WTC11 (cell line): Measurements from ENCODE around the gene TMEM117. TPM values are rescaled to one million over a fixed set of nuclear protein-coding genes. Genes with fewer than 3 reads are reported as not detected.

ENCODE experiments used
- ATAC-seq: fragments of 200-7000 bp; cut with Tn5 transposase; 2 replicates; pipeline ENCODE4 v1.10.0; 2021; ENCODE audit warnings: mild to moderate bottlenecking, moderate library complexity
- CTCF ChIA-PET: fragments of 300-600 bp; sonication (Branson Sonifier 250); formaldehyde crosslinking; loops from one replicate; lab custom pipeline; 2021; ENCODE audit warnings: antibody characterized with exemption; lab: Charles Lee
- POLR2A ChIA-PET: fragments of 350-600 bp; sonication (Branson Sonifier 250); formaldehyde crosslinking; loops from one replicate; lab custom pipeline; 2021; ENCODE audit warnings: antibody characterized with exemption; lab: Charles Lee
- DNase-seq: peaks from one replicate; pipeline ENCODE4 v3.0.0; 2021; ENCODE audit warnings: low spot score
- H3K27ac Mint-ChIP-seq: 2 replicates; pipeline ENCODE4 v1.8.0; 2021; ENCODE audit warnings: mixed read lengths
- H3K27me3 Mint-ChIP-seq: 2 replicates; pipeline ENCODE4 v1.8.0; 2021; ENCODE audit warnings: low read depth, mild to moderate bottlenecking, moderate library complexity, mixed read lengths
- H3K36me3 Mint-ChIP-seq: 2 replicates; pipeline ENCODE4 v1.8.0; 2021; ENCODE audit warnings: mixed read lengths
- H3K4me1 Mint-ChIP-seq: 2 replicates; pipeline ENCODE4 v1.8.0; 2022; ENCODE audit warnings: mixed read lengths
- H3K4me3 Mint-ChIP-seq: 2 replicates; pipeline ENCODE4 v1.8.0; 2021; ENCODE audit warnings: mild to moderate bottlenecking, moderate library complexity, mixed read lengths
- H3K9me3 Mint-ChIP-seq: 2 replicates; pipeline ENCODE4 v1.8.0; 2021; ENCODE audit warnings: mixed read lengths
- ELF4 ChIP-seq: sonication (generic); formaldehyde crosslinking; IDR thresholded peaks from 2 replicates; pipeline ENCODE4 v1.8.1; 2022; ENCODE audit warnings: low read depth, mild to moderate bottlenecking, moderate library complexity, missing genetic modification reagents
- FOXP1 ChIP-seq: sonication (generic); formaldehyde crosslinking; IDR thresholded peaks from 2 replicates; pipeline ENCODE4 v1.8.0; 2022; ENCODE audit warnings: missing genetic modification reagents, mild to moderate bottlenecking, moderate library complexity, borderline replicate concordance
- GTF2I ChIP-seq: fragments of 250-450 bp; sonication (Bioruptor Pico); conservative IDR thresholded peaks from 2 replicates; pipeline ENCODE4 v1.4.0; 2021; ENCODE audit warnings: mild to moderate bottlenecking
- HMGA2 ChIP-seq: fragments of 250-450 bp; sonication (Bioruptor Pico); IDR thresholded peaks from 2 replicates; pipeline ENCODE4 v1.4.0; 2021; ENCODE audit warnings: mild to moderate bottlenecking, moderate library complexity
- IRF2 ChIP-seq: sonication (generic); formaldehyde crosslinking; IDR thresholded peaks from 2 replicates; pipeline ENCODE4 v1.8.0; 2022; ENCODE audit warnings: low read depth, missing genetic modification reagents, borderline replicate concordance
- MXD4 ChIP-seq: fragments of 250-450 bp; sonication (Bioruptor Pico); IDR thresholded peaks from 2 replicates; pipeline ENCODE4 v1.8.0; 2021; ENCODE audit warnings: mild to moderate bottlenecking, moderate library complexity, borderline replicate concordance
- MYBL2 ChIP-seq: sonication (generic); formaldehyde crosslinking; IDR thresholded peaks from 2 replicates; pipeline ENCODE4 v1.8.1; 2023; ENCODE audit warnings: mild to moderate bottlenecking, moderate library complexity, missing genetic modification reagents
- NFE2L1 ChIP-seq: sonication (generic); formaldehyde crosslinking; IDR thresholded peaks from 2 replicates; pipeline ENCODE4 v1.8.1; 2023; ENCODE audit warnings: missing genetic modification reagents
- NR3C1 ChIP-seq: sonication (generic); formaldehyde crosslinking; conservative IDR thresholded peaks from 2 replicates; pipeline ENCODE4 v1.8.1; 2023; ENCODE audit warnings: low read depth, mild to moderate bottlenecking, missing genetic modification reagents
- OVOL2 ChIP-seq: fragments of 250-450 bp; sonication (Bioruptor Pico); IDR thresholded peaks from 2 replicates; pipeline ENCODE4 v1.9.0; 2021; ENCODE audit warnings: mild to moderate bottlenecking, borderline replicate concordance
- total RNA-seq: library from RNA; stranded (reverse); gene quantifications from 3 replicates; pipeline ENCODE4 v1.2.3, GENCODE V29; 2021
- TF ChIP-seq, protein P1 (sequence below): fragments of 250-450 bp; sonication (Bioruptor Pico); IDR thresholded peaks from 2 replicates; pipeline ENCODE4 v1.9.0; 2021; ENCODE audit warnings: mild to moderate bottlenecking
- TF ChIP-seq, protein P2 (sequence below): sonication (generic); formaldehyde crosslinking; IDR thresholded peaks from 2 replicates; pipeline ENCODE4 v1.8.1; 2023; ENCODE audit warnings: mild to moderate bottlenecking, missing genetic modification reagents, moderate library complexity
- TF ChIP-seq, protein P3 (sequence below): fragments of 250-450 bp; sonication (Bioruptor Pico); IDR thresholded peaks from 2 replicates; pipeline ENCODE4 v1.9.0; 2021; ENCODE audit warnings: mild to moderate bottlenecking, borderline replicate concordance
- TF ChIP-seq, protein P4 (sequence below): sonication (generic); formaldehyde crosslinking; conservative IDR thresholded peaks from 2 replicates; pipeline ENCODE4 v1.8.1; 2022; ENCODE audit warnings: mild to moderate bottlenecking, missing genetic modification reagents
- TF ChIP-seq, protein P5 (sequence below): sonication (generic); formaldehyde crosslinking; IDR thresholded peaks from 2 replicates; pipeline ENCODE4 v1.8.0; 2022; ENCODE audit warnings: mild to moderate bottlenecking, missing genetic modification reagents

Gene TMEM117
- total RNA-seq, 1 experiment from 2014 or later = 1.5 TPM

DNA sequence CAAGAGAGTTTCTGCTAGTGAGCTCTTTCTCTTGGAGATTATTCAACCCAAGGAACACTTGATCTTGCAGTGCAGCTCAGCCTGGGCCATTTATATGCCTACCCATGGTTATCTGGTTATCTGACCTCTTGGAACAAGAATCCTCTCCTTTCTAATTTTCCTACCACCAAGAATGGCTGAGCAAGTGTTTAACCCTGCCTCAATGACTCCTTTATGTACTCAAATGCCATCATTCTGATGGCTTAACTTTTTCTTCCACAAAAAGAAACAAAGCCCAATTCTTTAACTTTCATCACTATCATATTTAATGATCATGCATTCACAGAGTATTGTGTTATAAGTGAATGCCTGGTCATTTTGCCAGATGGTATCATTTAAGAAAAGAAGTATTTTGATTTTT is 67.8 kb downstream of the TMEM117 start:
- Mint-ChIP-seq H3K27ac (no peak overlapping the region), H3K9me3 (peaks cover 5% of the 10 kb centered on the region), H3K4me1 (peaks cover 20% of the 10 kb centered on the region), H3K4me3 (no peak overlapping the region), H3K36me3 (peaks cover 10% of the 10 kb centered on the region), H3K27me3 (no peaks in the 10 kb centered on the region; the same call in 1 of the 2 replicates)
- DNase-seq (no peak), ATAC-seq (no peak)
- POLR2A ChIA-PET = no interaction called here
- TF ChIP-seq GTF2I (CRISPR knock-in tag) = no peak
- no peak for TF ChIP-seq MXD4 (CRISPR knock-in tag)
- TF ChIP-seq ELF4 (CRISPR knock-in tag) = no peak
- TF ChIP-seq, protein P1, sequence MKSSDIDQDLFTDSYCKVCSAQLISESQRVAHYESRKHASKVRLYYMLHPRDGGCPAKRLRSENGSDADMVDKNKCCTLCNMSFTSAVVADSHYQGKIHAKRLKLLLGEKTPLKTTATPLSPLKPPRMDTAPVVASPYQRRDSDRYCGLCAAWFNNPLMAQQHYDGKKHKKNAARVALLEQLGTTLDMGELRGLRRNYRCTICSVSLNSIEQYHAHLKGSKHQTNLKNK (CRISPR knock-in tag) = no peak
- CTCF ChIA-PET = no interaction called here

DNA sequence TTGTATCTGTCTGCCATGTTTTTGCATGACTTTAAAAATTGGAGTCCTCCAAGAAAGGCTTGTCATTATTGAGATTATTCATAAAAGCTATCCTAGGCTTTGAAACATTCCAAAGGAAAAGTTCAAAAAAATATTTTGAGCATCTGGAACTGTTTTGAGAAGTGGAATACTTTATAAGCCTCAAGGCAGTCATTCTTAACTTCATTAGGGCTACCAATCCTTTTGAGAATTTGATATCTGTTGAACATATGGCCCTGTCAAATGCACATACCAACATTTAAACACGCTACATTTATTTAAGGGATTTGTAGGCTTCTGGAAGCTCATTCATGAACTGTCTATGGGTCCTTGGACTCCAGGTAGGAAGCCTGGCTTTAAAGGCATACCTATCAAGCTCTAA is 77.0 kb downstream of the TMEM117 start:
- H3K27me3 Mint-ChIP-seq = no peaks in the 10 kb centered on the region
- H3K36me3 Mint-ChIP-seq = no peaks in the 10 kb centered on the region
- ATAC-seq (no peak), DNase-seq (no peak)
- no peak overlapping the region for H3K27ac Mint-ChIP-seq
- peaks cover 8% of the 10 kb centered on the region for H3K4me1 Mint-ChIP-seq
- TF ChIP-seq NR3C1 (CRISPR knock-in tag) = no peak
- TF ChIP-seq, protein P2, sequence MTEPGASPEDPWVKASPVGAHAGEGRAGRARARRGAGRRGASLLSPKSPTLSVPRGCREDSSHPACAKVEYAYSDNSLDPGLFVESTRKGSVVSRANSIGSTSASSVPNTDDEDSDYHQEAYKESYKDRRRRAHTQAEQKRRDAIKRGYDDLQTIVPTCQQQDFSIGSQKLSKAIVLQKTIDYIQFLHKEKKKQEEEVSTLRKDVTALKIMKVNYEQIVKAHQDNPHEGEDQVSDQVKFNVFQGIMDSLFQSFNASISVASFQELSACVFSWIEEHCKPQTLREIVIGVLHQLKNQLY = no peak
- no peak for TF ChIP-seq MYBL2 (CRISPR knock-in tag)
- TF ChIP-seq FOXP1 (CRISPR knock-in tag) = no peak
- TF ChIP-seq, all 79 proteins: peak for 0
- no peaks in the 10 kb centered on the region for H3K9me3 Mint-ChIP-seq
- no peak overlapping the region for H3K4me3 Mint-ChIP-seq
- CTCF ChIA-PET = no interaction called here
- POLR2A ChIA-PET = no interaction called here

DNA sequence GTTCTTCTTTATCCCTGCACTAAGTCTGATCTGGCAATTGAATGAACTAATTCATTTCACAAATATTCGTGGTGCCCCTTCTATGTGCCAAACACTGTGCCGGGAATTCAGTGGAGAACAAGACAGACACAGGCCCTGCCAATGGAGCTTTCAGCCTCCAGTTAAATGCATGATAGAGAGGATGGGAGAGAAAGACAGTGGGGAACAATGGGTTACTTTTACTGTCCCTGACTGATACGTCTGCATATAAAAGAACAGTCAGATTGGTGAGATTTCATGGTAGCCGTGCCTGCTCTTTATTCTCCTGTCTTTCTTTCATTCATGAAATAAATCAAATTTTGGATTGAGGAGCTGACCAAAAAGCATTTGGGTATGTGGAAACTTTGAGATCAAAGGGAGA is 78.5 kb downstream of the TMEM117 start:
- TF ChIP-seq IRF2 (CRISPR knock-in tag) = no peak
- TF ChIP-seq, protein P3, sequence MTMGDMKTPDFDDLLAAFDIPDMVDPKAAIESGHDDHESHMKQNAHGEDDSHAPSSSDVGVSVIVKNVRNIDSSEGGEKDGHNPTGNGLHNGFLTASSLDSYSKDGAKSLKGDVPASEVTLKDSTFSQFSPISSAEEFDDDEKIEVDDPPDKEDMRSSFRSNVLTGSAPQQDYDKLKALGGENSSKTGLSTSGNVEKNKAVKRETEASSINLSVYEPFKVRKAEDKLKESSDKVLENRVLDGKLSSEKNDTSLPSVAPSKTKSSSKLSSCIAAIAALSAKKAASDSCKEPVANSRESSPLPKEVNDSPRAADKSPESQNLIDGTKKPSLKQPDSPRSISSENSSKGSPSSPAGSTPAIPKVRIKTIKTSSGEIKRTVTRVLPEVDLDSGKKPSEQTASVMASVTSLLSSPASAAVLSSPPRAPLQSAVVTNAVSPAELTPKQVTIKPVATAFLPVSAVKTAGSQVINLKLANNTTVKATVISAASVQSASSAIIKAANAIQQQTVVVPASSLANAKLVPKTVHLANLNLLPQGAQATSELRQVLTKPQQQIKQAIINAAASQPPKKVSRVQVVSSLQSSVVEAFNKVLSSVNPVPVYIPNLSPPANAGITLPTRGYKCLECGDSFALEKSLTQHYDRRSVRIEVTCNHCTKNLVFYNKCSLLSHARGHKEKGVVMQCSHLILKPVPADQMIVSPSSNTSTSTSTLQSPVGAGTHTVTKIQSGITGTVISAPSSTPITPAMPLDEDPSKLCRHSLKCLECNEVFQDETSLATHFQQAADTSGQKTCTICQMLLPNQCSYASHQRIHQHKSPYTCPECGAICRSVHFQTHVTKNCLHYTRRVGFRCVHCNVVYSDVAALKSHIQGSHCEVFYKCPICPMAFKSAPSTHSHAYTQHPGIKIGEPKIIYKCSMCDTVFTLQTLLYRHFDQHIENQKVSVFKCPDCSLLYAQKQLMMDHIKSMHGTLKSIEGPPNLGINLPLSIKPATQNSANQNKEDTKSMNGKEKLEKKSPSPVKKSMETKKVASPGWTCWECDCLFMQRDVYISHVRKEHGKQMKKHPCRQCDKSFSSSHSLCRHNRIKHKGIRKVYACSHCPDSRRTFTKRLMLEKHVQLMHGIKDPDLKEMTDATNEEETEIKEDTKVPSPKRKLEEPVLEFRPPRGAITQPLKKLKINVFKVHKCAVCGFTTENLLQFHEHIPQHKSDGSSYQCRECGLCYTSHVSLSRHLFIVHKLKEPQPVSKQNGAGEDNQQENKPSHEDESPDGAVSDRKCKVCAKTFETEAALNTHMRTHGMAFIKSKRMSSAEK (CRISPR knock-in tag) = no peak
- Mint-ChIP-seq H3K9me3 (no peaks in the 10 kb centered on the region), H3K27ac (no peak overlapping the region), H3K27me3 (no peaks in the 10 kb centered on the region), H3K4me3 (no peak overlapping the region), H3K4me1 (peaks cover 8% of the 10 kb centered on the region), H3K36me3 (no peaks in the 10 kb centered on the region)
- no peak for DNase-seq
- ChIA-PET POLR2A (no interaction called here), CTCF (interaction anchor here (0.6 to 1.5 kb wide), 5 partner anchors 11 to 1034 kb away, joined by 3 to 4 read pairs (median 3); partner anchors contain the start of gene TWF1)
- peak; percentile 80 for ATAC-seq

DNA sequence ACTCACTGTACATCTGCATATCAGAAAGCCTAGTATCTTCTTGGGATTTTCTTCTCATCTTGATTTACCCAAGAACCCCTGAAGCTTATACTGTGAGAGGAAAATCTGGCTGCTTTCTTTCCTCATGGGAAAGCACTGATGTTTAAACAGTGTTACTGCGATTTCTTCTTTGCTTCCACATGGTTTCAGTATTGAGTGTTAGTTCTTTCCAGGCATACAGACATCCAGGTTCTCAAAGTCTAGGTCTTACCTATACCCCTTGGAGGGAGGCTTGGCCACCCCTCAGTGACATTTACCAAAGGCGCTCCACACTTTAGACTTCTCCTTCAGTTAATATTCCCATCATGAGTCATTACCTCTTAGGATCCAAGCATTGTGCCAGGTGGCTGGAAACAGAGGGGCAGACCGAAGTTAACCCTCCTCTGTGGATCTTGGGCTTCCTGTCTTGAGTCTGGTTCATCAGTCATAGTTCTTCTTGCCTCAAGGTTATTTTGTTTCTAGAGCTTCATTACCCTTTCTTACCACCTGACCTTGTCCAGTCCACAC is 79.1 kb downstream of the TMEM117 start:
- peaks cover 8% of the 10 kb centered on the region for H3K4me1 Mint-ChIP-seq
- H3K27ac Mint-ChIP-seq = no peak overlapping the region
- no peak overlapping the region for H3K4me3 Mint-ChIP-seq
- ChIA-PET POLR2A (interaction anchor here (0.6 kb wide), 1 partner anchor 127 kb away, joined by 3 read pairs; no protein-coding TSS in a partner anchor), CTCF (interaction anchor here (0.7 to 1.5 kb wide), 4 partner anchors 10 to 1033 kb away, joined by 3 to 4 read pairs (median 3); partner anchors contain the start of gene TWF1)
- DNase-seq (no peak), ATAC-seq (peak; percentile 88)
- TF ChIP-seq IRF2 (CRISPR knock-in tag) (no peak), HMGA2 (CRISPR knock-in tag) (no peak), OVOL2 (CRISPR knock-in tag) (no peak), NFE2L1 (CRISPR knock-in tag) (no peak)
- TF ChIP-seq, protein P3 (CRISPR knock-in tag) = no peak
- TF ChIP-seq, protein P4, sequence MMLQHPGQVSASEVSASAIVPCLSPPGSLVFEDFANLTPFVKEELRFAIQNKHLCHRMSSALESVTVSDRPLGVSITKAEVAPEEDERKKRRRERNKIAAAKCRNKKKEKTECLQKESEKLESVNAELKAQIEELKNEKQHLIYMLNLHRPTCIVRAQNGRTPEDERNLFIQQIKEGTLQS (CRISPR knock-in tag) = no peak
- TF ChIP-seq, protein P5, sequence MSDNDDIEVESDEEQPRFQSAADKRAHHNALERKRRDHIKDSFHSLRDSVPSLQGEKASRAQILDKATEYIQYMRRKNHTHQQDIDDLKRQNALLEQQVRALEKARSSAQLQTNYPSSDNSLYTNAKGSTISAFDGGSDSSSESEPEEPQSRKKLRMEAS (CRISPR knock-in tag) = no peak
- H3K36me3 Mint-ChIP-seq = no peaks in the 10 kb centered on the region
- H3K27me3 Mint-ChIP-seq = no peaks in the 10 kb centered on the region
- no peaks in the 10 kb centered on the region for H3K9me3 Mint-ChIP-seq
